ENCODE data around the gene TMEM151A.

GRCh38 chr11:66263785-66264184 is 27.9 kb upstream of the TMEM151A start:
- TF ChIP-seq CTCF (IDR thresholded peaks at IDR 0.05 in 4 of 5, conservative IDR thresholded peaks at IDR 0.05 in 1 of 5) (no peak), POLR2A (IDR thresholded peaks at IDR 0.05) (no peak)

Measured in gastrocnemius medialis (tissue), 4 donors.